Measurements from ENCODE around the gene IP6K1. TPM values are rescaled to one million over a fixed set of nuclear protein-coding genes. Genes with fewer than 3 reads are reported as not detected.

The IP6K1 gene
- total RNA-seq, 1 donor from 2014 or later = 37.7 TPM

GRCh38 chr3:49721896-49722781 lies 64.2 kb downstream of the IP6K1 start:
- Histone ChIP-seq H3K4me3 (ENCODE audit: low read depth, low read length) (no peak overlapping the region), H3K36me3 (ENCODE audit: control insufficient read depth, insufficient read depth, low read length) (peaks cover 1% of the 10 kb centered on the region), H3K27me3 (ENCODE audit: control insufficient read depth, insufficient read depth, low read length) (peaks cover 11% of the 10 kb centered on the region)
- no peak for DNase-seq (ENCODE audit: low read depth)
- TF ChIP-seq CTCF (IDR thresholded peaks at IDR 0.05; ENCODE audit: insufficient read depth, low read length, poor library complexity, severe bottlenecking) = no peak

- no peak for DNase-seq (ENCODE audit: low read depth)
- TF ChIP-seq CTCF (IDR thresholded peaks at IDR 0.05; ENCODE audit: insufficient read depth, low read length, poor library complexity, severe bottlenecking) = no peak
- Histone ChIP-seq H3K27me3 (ENCODE audit: control insufficient read depth, insufficient read depth, low read length) (peaks cover 11% of the 10 kb centered on the region), H3K4me3 (ENCODE audit: low read depth, low read length) (no peak overlapping the region), H3K36me3 (ENCODE audit: control insufficient read depth, insufficient read depth, low read length) (peaks cover 1% of the 10 kb centered on the region)
Measured at GRCh38 chr3:49721596-49721895, 64.8 kb downstream of the IP6K1 start.

- no peak for DNase-seq (ENCODE audit: low read depth)
- TF ChIP-seq CTCF (IDR thresholded peaks at IDR 0.05; ENCODE audit: insufficient read depth, low read length, poor library complexity, severe bottlenecking) = no peak
- Histone ChIP-seq H3K36me3 (ENCODE audit: control insufficient read depth, insufficient read depth, low read length) (peaks cover 1% of the 10 kb centered on the region), H3K27me3 (ENCODE audit: control insufficient read depth, insufficient read depth, low read length) (peaks cover 11% of the 10 kb centered on the region), H3K4me3 (ENCODE audit: low read depth, low read length) (no peak overlapping the region)
Measured at GRCh38 chr3:49720855-49721595, 65.3 kb downstream of the IP6K1 start.

GRCh38 chr3:49719214-49719884 lies 67.0 kb downstream of the IP6K1 start, which contains the start of gene AMIGO3:
TSS of gene AMIGO3 (minus strand) at chr3:49719684. CDS start at chr3:49719465, 219 bp downstream.
- TF ChIP-seq CTCF (IDR thresholded peaks at IDR 0.05; ENCODE audit: insufficient read depth, low read length, poor library complexity, severe bottlenecking) = peak; percentile 61
- Histone ChIP-seq H3K4me3 (ENCODE audit: low read depth, low read length) (peak within 1 kb of the TSS; percentile 49), H3K36me3 (ENCODE audit: control insufficient read depth, insufficient read depth, low read length) (peaks cover 1% of the 10 kb centered on the region), H3K27me3 (ENCODE audit: control insufficient read depth, insufficient read depth, low read length) (peaks cover 11% of the 10 kb centered on the region)
- DNase-seq (ENCODE audit: low read depth) = peak; percentile 70

- peaks cover 1% of the 10 kb centered on the region for H3K36me3 ChIP-seq (ENCODE audit: control insufficient read depth, insufficient read depth, low read length)
- TF ChIP-seq CTCF (IDR thresholded peaks at IDR 0.05; ENCODE audit: insufficient read depth, low read length, poor library complexity, severe bottlenecking) = no peak
- H3K27me3 ChIP-seq (ENCODE audit: control insufficient read depth, insufficient read depth, low read length) = peaks cover 11% of the 10 kb centered on the region
- no peak for DNase-seq (ENCODE audit: low read depth)
- peak overlapping the region; percentile 49 for H3K4me3 ChIP-seq (ENCODE audit: low read depth, low read length)
Measured at GRCh38 chr3:49718858-49719213, 67.5 kb downstream of the IP6K1 start.
